MCF 10A (cell line): ENCODE measurements around the gene DSG4. TPM values are rescaled to one million over a fixed set of nuclear protein-coding genes. Genes with fewer than 3 reads are reported as not detected.
"Not testable (repeated sequence)": the region's sequence is repeated elsewhere in the genome, so short reads cannot be mapped to it uniquely, and the experiment has no call there.

Experiments used
- Bru-seq: library from RNA; stranded (reverse); fragments of 400-500 nt; gene quantifications from one replicate; lab custom pipeline; 2021; lab: Mats Ljungman, UMichigan
- BruChase-seq, 2 experiments: library from RNA; stranded (reverse); fragments of 400-500 nt; gene quantifications; one replicate each; lab custom pipeline; 2021; lab: Mats Ljungman, UMichigan
- BruUV-seq: library from RNA; stranded (reverse); fragments of 400-500 nt; replicated peaks from 2 replicates; lab custom pipeline; 2021; lab: Mats Ljungman, UMichigan
- CTCF ChIA-PET: fragments of 300-600 bp; sonication (Branson Sonifier 250); formaldehyde crosslinking; extraction: SDS; loops from one replicate; lab custom pipeline; 2021; ENCODE audit warnings: antibody characterized with exemption, inconsistent platforms; lab: Yijun Ruan, JAX
- POLR2A ChIA-PET: fragments of 300-600, 350-650 bp; sonication (Branson Sonifier 250); formaldehyde crosslinking; extraction: SDS; loops from one replicate; lab custom pipeline; 2020; ENCODE audit warnings: antibody characterized with exemption, inconsistent platforms; lab: Yijun Ruan, JAX
- DNase-seq: peaks from one replicate; pipeline ENCODE4 v3.0.0-alpha.2; 2018; ENCODE audit not compliant: unreplicated experiment
- H3K27ac Mint-ChIP-seq: one replicate; pipeline ENCODE4 v1.8.0; 2022; ENCODE audit warnings: mild to moderate bottlenecking, low read depth, mixed read lengths; ENCODE audit not compliant: unreplicated experiment
- H3K27me3 Mint-ChIP-seq: one replicate; pipeline ENCODE4 v1.8.0; 2022; ENCODE audit warnings: mixed read lengths; ENCODE audit not compliant: insufficient read depth, unreplicated experiment
- H3K36me3 Mint-ChIP-seq: one replicate; pipeline ENCODE4 v1.8.0; 2022; ENCODE audit warnings: mild to moderate bottlenecking, moderate library complexity, mixed read lengths; ENCODE audit not compliant: insufficient read depth, unreplicated experiment
- H3K4me1 Mint-ChIP-seq: one replicate; pipeline ENCODE4 v1.8.0; 2022; ENCODE audit warnings: mixed read lengths; ENCODE audit not compliant: insufficient read depth, unreplicated experiment
- H3K4me3 Mint-ChIP-seq: one replicate; pipeline ENCODE4 v1.8.0; 2022; ENCODE audit warnings: mild to moderate bottlenecking, moderate library complexity, mixed read lengths; ENCODE audit not compliant: unreplicated experiment
- H3K9me3 Mint-ChIP-seq: one replicate; pipeline ENCODE4 v1.8.0; 2022; ENCODE audit warnings: mixed read lengths; ENCODE audit not compliant: unreplicated experiment
- CTCF ChIP-seq: fragments of 200-600 bp; IDR thresholded peaks from one replicate; pipeline ENCODE4 v1.8.0; 2022; ENCODE audit warnings: antibody characterized with exemption, mild to moderate bottlenecking; ENCODE audit not compliant: unreplicated experiment
- intact Hi-C: fragments of 100-400 bp; cut with micrococcal nuclease; formaldehyde crosslinking; loops from 2 replicates; pipeline ENCODE4 v1.14.1; 2022
- long read RNA-seq: library from polyadenylated mRNA; stranded (forward); transcript quantifications from one replicate; pipeline ENCODE4 v2.0.0, GENCODE V29; 2022
- total RNA-seq: library from RNA; stranded (reverse); gene quantifications from 2 replicates; pipeline ENCODE4 v1.2.3, GENCODE V29; 2022

The DSG4 gene
- total RNA-seq, result not detected in 2 replicates
- Bru-seq, nascent RNA, result percentile 3 among the genes with signal in this experiment
- BruChase-seq, experiment 1, labeled RNA remaining after a 6-hour chase, result not detected
- not detected for BruChase-seq, experiment 2, labeled RNA remaining after a 2-hour chase
- long read RNA-seq, result 0 reads

GRCh38 chr18:31376477-31376876 lies at the start of gene DSG4:
Gene DSG4, plus strand, starts transcription at chr18:31376777. Its CDS starts 135 bp downstream, at chr18:31376912.
- Mint-ChIP-seq H3K27ac (no peak within 1 kb of the TSS), H3K9me3 (no peaks in the 10 kb centered on the region), H3K4me3 (no peak within 1 kb of the TSS), H3K4me1 (no peaks in the 10 kb centered on the region), H3K27me3 (no peaks in the 10 kb centered on the region), H3K36me3 (peaks cover 4% of the 10 kb centered on the region)
- TF ChIP-seq CTCF, result no peak
- ChIA-PET POLR2A (no interaction called here), CTCF (no interaction called here)
- intact Hi-C loops, result no loop called here
- no TSS peak for BruUV-seq
- DNase-seq, result no peak

- no peak for TF ChIP-seq CTCF
- no peaks in the 10 kb centered on the region for H3K27me3 Mint-ChIP-seq
- ChIA-PET CTCF (no interaction called here), POLR2A (interaction anchor here (2.1 kb wide), 1 partner anchor 55 kb away, joined by 7 read pairs; no protein-coding TSS in a partner anchor)
- H3K9me3 Mint-ChIP-seq, result no peaks in the 10 kb centered on the region
- H3K4me1 Mint-ChIP-seq, result peaks cover under 1% of the 10 kb centered on the region
- H3K36me3 Mint-ChIP-seq, result no peaks in the 10 kb centered on the region
- DNase-seq, result no peak
- BruUV-seq, result no TSS peak
- no peak overlapping the region for H3K4me3 Mint-ChIP-seq
- no peak overlapping the region for H3K27ac Mint-ChIP-seq
- intact Hi-C loops, result no loop called here
Measured at GRCh38 chr18:31329787-31330438, 46.7 kb upstream of the DSG4 start.

- intact Hi-C loops, result no loop called here
- ChIA-PET POLR2A (no interaction called here), CTCF (interaction anchor here (1.1 kb wide), 1 partner anchor 9 kb away, joined by 3 read pairs; no protein-coding TSS in a partner anchor)
- Mint-ChIP-seq H3K9me3 (no peaks in the 10 kb centered on the region), H3K4me1 (no peaks in the 10 kb centered on the region), H3K4me3 (no peak overlapping the region), H3K27me3 (no peaks in the 10 kb centered on the region), H3K27ac (no peak overlapping the region), H3K36me3 (no peaks in the 10 kb centered on the region)
- no TSS peak for BruUV-seq
- no peak for TF ChIP-seq CTCF
- DNase-seq, result no peak
Measured at GRCh38 chr18:31343454-31343853, 33.1 kb upstream of the DSG4 start.

- intact Hi-C loops, BruUV-seq, H3K36me3 Mint-ChIP-seq, H3K27ac Mint-ChIP-seq, H3K4me3 Mint-ChIP-seq, H3K9me3 Mint-ChIP-seq, H3K4me1 Mint-ChIP-seq, DNase-seq, CTCF ChIA-PET, H3K27me3 Mint-ChIP-seq, POLR2A ChIA-PET: not testable (repeated sequence)
Measured at GRCh38 chr18:31353336-31353735, 23.2 kb upstream of the DSG4 start.
